ENCODE measurements around the gene SDHAF1.

SDHAF1 gene

DNA sequence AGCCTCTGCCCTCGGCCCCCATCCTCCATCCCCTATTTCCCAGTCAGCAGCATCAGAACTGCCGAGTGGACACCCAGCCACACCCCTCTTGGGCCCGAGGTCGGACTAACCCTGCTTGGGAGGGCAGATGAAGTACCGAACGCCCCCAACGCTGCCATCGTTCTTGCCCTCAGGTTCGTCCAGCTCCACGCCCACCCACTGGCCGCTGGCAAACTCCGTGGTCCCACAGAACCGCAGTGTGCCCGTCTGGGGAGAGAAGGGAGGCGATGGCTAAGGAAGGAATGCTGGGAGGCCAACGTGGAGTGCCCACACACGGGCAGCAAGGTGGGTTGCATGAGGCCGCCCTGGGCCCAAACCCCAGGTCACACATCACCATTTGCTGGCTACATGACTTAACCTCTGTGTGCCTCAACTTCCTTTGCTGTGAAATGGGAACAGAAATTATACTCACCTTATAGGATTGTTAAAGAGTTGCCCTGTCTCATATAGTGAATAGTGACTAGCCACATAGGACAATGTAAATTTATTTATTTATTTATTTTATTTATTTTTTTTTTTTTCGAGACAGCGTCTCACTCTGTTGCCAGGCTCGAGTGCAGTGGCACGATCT lies 24.2 kb downstream of the SDHAF1 start:
- no peak overlapping the region for H3K27ac ChIP-seq (replicated peaks)
- TF ChIP-seq POLR2AphosphoS5 (IDR thresholded peaks at IDR 0.05; ENCODE audit: low read depth) (no peak), GABPA (IDR thresholded peaks at IDR 0.05; ENCODE audit: low read depth) (no peak), SPI1 (IDR thresholded peaks at IDR 0.05; ENCODE audit: borderline replicate concordance, low read depth) (no peak)
- TF ChIP-seq, protein P1, sequence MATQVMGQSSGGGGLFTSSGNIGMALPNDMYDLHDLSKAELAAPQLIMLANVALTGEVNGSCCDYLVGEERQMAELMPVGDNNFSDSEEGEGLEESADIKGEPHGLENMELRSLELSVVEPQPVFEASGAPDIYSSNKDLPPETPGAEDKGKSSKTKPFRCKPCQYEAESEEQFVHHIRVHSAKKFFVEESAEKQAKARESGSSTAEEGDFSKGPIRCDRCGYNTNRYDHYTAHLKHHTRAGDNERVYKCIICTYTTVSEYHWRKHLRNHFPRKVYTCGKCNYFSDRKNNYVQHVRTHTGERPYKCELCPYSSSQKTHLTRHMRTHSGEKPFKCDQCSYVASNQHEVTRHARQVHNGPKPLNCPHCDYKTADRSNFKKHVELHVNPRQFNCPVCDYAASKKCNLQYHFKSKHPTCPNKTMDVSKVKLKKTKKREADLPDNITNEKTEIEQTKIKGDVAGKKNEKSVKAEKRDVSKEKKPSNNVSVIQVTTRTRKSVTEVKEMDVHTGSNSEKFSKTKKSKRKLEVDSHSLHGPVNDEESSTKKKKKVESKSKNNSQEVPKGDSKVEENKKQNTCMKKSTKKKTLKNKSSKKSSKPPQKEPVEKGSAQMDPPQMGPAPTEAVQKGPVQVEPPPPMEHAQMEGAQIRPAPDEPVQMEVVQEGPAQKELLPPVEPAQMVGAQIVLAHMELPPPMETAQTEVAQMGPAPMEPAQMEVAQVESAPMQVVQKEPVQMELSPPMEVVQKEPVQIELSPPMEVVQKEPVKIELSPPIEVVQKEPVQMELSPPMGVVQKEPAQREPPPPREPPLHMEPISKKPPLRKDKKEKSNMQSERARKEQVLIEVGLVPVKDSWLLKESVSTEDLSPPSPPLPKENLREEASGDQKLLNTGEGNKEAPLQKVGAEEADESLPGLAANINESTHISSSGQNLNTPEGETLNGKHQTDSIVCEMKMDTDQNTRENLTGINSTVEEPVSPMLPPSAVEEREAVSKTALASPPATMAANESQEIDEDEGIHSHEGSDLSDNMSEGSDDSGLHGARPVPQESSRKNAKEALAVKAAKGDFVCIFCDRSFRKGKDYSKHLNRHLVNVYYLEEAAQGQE (IDR thresholded peaks at IDR 0.05; ENCODE audit: insufficient replicate concordance, low read depth): no peak
- TF ChIP-seq, protein P2, sequence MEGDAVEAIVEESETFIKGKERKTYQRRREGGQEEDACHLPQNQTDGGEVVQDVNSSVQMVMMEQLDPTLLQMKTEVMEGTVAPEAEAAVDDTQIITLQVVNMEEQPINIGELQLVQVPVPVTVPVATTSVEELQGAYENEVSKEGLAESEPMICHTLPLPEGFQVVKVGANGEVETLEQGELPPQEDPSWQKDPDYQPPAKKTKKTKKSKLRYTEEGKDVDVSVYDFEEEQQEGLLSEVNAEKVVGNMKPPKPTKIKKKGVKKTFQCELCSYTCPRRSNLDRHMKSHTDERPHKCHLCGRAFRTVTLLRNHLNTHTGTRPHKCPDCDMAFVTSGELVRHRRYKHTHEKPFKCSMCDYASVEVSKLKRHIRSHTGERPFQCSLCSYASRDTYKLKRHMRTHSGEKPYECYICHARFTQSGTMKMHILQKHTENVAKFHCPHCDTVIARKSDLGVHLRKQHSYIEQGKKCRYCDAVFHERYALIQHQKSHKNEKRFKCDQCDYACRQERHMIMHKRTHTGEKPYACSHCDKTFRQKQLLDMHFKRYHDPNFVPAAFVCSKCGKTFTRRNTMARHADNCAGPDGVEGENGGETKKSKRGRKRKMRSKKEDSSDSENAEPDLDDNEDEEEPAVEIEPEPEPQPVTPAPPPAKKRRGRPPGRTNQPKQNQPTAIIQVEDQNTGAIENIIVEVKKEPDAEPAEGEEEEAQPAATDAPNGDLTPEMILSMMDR (IDR thresholded peaks at IDR 0.05; ENCODE audit: insufficient read depth, low read length): no peak
- no peaks in the 10 kb centered on the region for H3K27me3 ChIP-seq (ENCODE audit: insufficient read depth, poor library complexity, severe bottlenecking)
- no peak for DNase-seq (ENCODE audit: low read depth in 1 of 2, low spot score in 1 of 2)
- no peak overlapping the region for H3K4me3 ChIP-seq (replicated peaks; ENCODE audit: insufficient read depth, low read length)

DNA sequence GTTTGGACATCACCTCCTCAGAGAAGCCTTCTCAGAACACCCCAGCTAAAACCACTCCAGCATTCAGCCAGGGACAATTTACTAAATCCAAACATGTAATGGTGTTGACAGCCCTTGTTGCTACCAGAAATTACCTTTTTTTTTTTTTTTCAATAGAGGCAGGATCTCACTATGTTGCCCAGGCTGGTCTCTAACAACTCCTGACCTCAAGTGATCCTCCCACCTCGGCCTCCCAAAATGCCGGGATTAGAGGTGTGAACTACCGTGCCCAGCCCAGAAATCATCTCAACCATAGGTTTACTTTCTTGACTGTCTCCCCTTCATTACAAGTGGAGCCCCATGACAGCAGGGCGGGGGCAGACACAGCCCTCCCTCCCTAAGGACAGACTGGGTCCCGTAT lies 28.4 kb downstream of the SDHAF1 start:
- no peak for DNase-seq (ENCODE audit: low read depth in 1 of 2, low spot score in 1 of 2)
- no peak for TF ChIP-seq SPI1 (IDR thresholded peaks at IDR 0.05; ENCODE audit: borderline replicate concordance, low read depth)
- TF ChIP-seq POLR2AphosphoS5 (IDR thresholded peaks at IDR 0.05; ENCODE audit: low read depth): no peak
- TF ChIP-seq GABPA (IDR thresholded peaks at IDR 0.05; ENCODE audit: low read depth): no peak
- TF ChIP-seq, protein P1 (IDR thresholded peaks at IDR 0.05; ENCODE audit: insufficient replicate concordance, low read depth): no peak
- TF ChIP-seq, protein P2 (IDR thresholded peaks at IDR 0.05; ENCODE audit: insufficient read depth, low read length): no peak
- Histone ChIP-seq H3K27ac (replicated peaks) (no peak overlapping the region), H3K4me3 (replicated peaks; ENCODE audit: insufficient read depth, low read length) (no peak overlapping the region), H3K27me3 (ENCODE audit: insufficient read depth, poor library complexity, severe bottlenecking) (no peaks in the 10 kb centered on the region)

DNA sequence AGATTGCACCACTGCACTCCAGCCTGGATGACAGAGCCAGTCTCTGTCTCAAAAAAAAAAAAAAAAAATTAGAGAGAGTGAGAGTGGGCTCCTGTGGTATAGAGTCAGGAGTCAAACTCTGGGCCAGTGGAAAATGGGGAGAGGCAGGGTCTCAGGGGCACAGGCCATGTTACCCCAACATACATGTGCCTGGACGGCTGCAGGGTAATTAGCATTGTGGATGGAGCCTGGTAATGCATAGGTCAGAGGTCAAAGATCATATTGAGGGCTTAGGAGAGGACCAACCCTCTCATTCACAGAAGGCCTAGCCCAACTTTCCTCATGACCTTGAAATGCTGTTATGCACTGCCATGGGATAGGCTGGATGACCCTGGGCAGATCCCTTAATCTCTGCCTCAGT lies 30.6 kb downstream of the SDHAF1 start:
- Histone ChIP-seq H3K4me3 (replicated peaks; ENCODE audit: insufficient read depth, low read length) (no peak overlapping the region), H3K27ac (replicated peaks) (no peak overlapping the region), H3K27me3 (ENCODE audit: insufficient read depth, poor library complexity, severe bottlenecking) (no peaks in the 10 kb centered on the region)
- DNase-seq (ENCODE audit: low read depth in 1 of 2, low spot score in 1 of 2): no peak
- TF ChIP-seq SPI1 (IDR thresholded peaks at IDR 0.05; ENCODE audit: borderline replicate concordance, low read depth) (no peak), GABPA (IDR thresholded peaks at IDR 0.05; ENCODE audit: low read depth) (no peak), POLR2AphosphoS5 (IDR thresholded peaks at IDR 0.05; ENCODE audit: low read depth) (no peak)
- TF ChIP-seq, protein P1 (IDR thresholded peaks at IDR 0.05; ENCODE audit: insufficient replicate concordance, low read depth): no peak
- TF ChIP-seq, protein P2 (IDR thresholded peaks at IDR 0.05; ENCODE audit: insufficient read depth, low read length): no peak

All from HL-60 (cell line).